ENCODE data around the gene EPHB1. TPM values are rescaled to one million over a fixed set of nuclear protein-coding genes. Genes with fewer than 3 reads are reported as not detected.
A peak's percentile ranks its signal among the peaks of the same experiment; 100 is the strongest.

The EPHB1 gene
- total RNA-seq, 1 donor from 2014 or later: 16.3 TPM

GRCh38 chr3:135081856-135082434, 286.9 kb downstream of the EPHB1 start:
- Mint-ChIP-seq H3K36me3 (ENCODE audit: unreplicated experiment) (no peaks in the 10 kb centered on the region), H3K4me1 (ENCODE audit: low read depth, unreplicated experiment) (peaks cover 21% of the 10 kb centered on the region), H3K27ac (ENCODE audit: unreplicated experiment) (peak overlapping the region; percentile 71), H3K27me3 (ENCODE audit: unreplicated experiment) (peaks cover 5% of the 10 kb centered on the region), H3K4me3 (ENCODE audit: unreplicated experiment) (peak overlapping the region; percentile 18), H3K9me3 (ENCODE audit: unreplicated experiment) (peaks cover 10% of the 10 kb centered on the region)
- peak; percentile 45 for DNase-seq
- TF ChIP-seq, protein P1, sequence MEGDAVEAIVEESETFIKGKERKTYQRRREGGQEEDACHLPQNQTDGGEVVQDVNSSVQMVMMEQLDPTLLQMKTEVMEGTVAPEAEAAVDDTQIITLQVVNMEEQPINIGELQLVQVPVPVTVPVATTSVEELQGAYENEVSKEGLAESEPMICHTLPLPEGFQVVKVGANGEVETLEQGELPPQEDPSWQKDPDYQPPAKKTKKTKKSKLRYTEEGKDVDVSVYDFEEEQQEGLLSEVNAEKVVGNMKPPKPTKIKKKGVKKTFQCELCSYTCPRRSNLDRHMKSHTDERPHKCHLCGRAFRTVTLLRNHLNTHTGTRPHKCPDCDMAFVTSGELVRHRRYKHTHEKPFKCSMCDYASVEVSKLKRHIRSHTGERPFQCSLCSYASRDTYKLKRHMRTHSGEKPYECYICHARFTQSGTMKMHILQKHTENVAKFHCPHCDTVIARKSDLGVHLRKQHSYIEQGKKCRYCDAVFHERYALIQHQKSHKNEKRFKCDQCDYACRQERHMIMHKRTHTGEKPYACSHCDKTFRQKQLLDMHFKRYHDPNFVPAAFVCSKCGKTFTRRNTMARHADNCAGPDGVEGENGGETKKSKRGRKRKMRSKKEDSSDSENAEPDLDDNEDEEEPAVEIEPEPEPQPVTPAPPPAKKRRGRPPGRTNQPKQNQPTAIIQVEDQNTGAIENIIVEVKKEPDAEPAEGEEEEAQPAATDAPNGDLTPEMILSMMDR (IDR thresholded peaks at IDR 0.05; ENCODE audit: partially characterized antibody, unreplicated experiment): no peak

DNA sequence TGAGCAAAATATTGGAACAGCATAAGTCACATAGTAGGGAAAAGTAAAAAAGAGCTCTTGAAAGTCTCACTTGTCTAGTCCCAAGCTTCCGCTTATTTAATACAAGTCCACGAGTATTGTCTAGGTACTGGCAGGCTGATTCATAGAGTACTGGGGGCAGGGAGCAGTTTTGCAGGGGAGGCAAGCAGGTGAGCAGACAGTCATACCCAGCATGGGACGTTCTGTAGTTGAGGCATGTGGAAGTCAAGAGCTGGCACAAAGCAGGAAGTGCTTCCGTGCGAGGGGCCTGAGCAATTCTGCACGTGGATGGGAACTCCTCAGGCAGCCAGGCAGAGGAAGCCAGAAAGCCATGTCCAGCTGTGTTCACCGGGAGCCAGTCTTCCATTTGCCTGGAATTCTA, 287.6 kb downstream of the EPHB1 start:
- Mint-ChIP-seq H3K36me3 (ENCODE audit: unreplicated experiment) (no peaks in the 10 kb centered on the region), H3K4me3 (ENCODE audit: unreplicated experiment) (no peak overlapping the region), H3K9me3 (ENCODE audit: unreplicated experiment) (peaks cover 10% of the 10 kb centered on the region), H3K4me1 (ENCODE audit: low read depth, unreplicated experiment) (peaks cover 21% of the 10 kb centered on the region), H3K27me3 (ENCODE audit: unreplicated experiment) (peaks cover 5% of the 10 kb centered on the region), H3K27ac (ENCODE audit: unreplicated experiment) (no peak overlapping the region)
- no peak for DNase-seq
- TF ChIP-seq, protein P1 (IDR thresholded peaks at IDR 0.05; ENCODE audit: partially characterized antibody, unreplicated experiment): no peak

- peaks cover 10% of the 10 kb centered on the region for H3K9me3 Mint-ChIP-seq (ENCODE audit: unreplicated experiment)
- TF ChIP-seq, protein P1 (IDR thresholded peaks at IDR 0.05; ENCODE audit: partially characterized antibody, unreplicated experiment): no peak
- H3K36me3 Mint-ChIP-seq (ENCODE audit: unreplicated experiment): no peaks in the 10 kb centered on the region
- peaks cover 5% of the 10 kb centered on the region for H3K27me3 Mint-ChIP-seq (ENCODE audit: unreplicated experiment)
- peaks cover 23% of the 10 kb centered on the region for H3K4me1 Mint-ChIP-seq (ENCODE audit: low read depth, unreplicated experiment)
- no peak overlapping the region for H3K27ac Mint-ChIP-seq (ENCODE audit: unreplicated experiment)
- no peak for DNase-seq
- H3K4me3 Mint-ChIP-seq (ENCODE audit: unreplicated experiment): no peak overlapping the region
Observed at GRCh38 chr3:135083179-135083578, 288.1 kb downstream of the EPHB1 start.

- Mint-ChIP-seq H3K9me3 (ENCODE audit: unreplicated experiment) (peaks cover 10% of the 10 kb centered on the region), H3K36me3 (ENCODE audit: unreplicated experiment) (no peaks in the 10 kb centered on the region), H3K4me3 (ENCODE audit: unreplicated experiment) (no peak overlapping the region), H3K4me1 (ENCODE audit: low read depth, unreplicated experiment) (peaks cover 23% of the 10 kb centered on the region), H3K27ac (ENCODE audit: unreplicated experiment) (no peak overlapping the region), H3K27me3 (ENCODE audit: unreplicated experiment) (peaks cover 5% of the 10 kb centered on the region)
- no peak for DNase-seq
- TF ChIP-seq, protein P1 (IDR thresholded peaks at IDR 0.05; ENCODE audit: partially characterized antibody, unreplicated experiment): no peak
Observed at GRCh38 chr3:135083756-135084155, 288.7 kb downstream of the EPHB1 start.

GRCh38 chr3:135084405-135084804, 289.3 kb downstream of the EPHB1 start:
- Mint-ChIP-seq H3K27me3 (ENCODE audit: unreplicated experiment) (peaks cover 5% of the 10 kb centered on the region), H3K27ac (ENCODE audit: unreplicated experiment) (no peak overlapping the region), H3K36me3 (ENCODE audit: unreplicated experiment) (no peaks in the 10 kb centered on the region), H3K4me3 (ENCODE audit: unreplicated experiment) (no peak overlapping the region), H3K9me3 (ENCODE audit: unreplicated experiment) (peaks cover 10% of the 10 kb centered on the region), H3K4me1 (ENCODE audit: low read depth, unreplicated experiment) (peaks cover 23% of the 10 kb centered on the region)
- DNase-seq: no peak
- TF ChIP-seq, protein P1 (IDR thresholded peaks at IDR 0.05; ENCODE audit: partially characterized antibody, unreplicated experiment): no peak

All from glutamatergic neuron (in vitro differentiated cells).